ENCODE measurements around the gene ECE2. TPM values are rescaled to one million over a fixed set of nuclear protein-coding genes. Genes with fewer than 3 reads are reported as not detected.

Gene ECE2
- polyA plus RNA-seq, 1 of the 3 experiments (the other 2 are of a cell fraction) = 0.03 TPM

DNA sequence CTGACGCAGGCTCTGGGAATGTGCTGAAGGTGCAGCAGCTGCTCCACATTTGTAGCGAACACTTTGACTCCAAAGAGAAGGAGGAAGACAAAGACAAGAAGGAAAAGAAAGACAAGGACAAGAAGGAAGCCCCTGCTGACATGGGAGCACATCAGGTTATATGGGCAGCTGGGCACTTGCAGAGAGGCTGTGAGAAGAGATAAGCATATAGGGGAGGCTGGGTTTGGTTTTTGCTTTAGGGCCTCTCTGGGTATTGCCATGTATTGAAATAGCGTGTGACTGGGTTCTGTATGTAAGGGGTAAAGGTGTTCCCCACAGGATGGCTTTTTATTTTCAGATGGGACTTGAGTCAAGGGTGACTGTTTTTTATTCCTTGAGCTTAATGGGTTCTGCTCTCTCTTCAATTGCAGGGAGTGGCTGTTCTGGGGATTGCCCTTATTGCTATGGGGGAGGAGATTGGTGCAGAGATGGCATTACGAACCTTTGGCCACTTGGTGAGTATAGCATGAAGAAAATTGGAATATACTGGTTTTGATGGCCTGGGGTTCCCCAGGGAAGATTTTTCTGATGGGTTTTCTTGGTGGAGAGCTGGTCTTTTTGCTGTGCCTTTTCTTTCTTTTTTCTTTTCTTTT lies 30.6 kb downstream of the ECE2 start:
- Histone ChIP-seq H3K9me3 (no peaks in the 10 kb centered on the region), H3F3A (replicated peaks; ENCODE audit: insufficient read depth) (peaks cover 42% of the 10 kb centered on the region), H3K9ac (no peak overlapping the region), H4K20me1 (ENCODE audit: insufficient read depth) (peaks cover 24% of the 10 kb centered on the region; the same call in 1 of the 2 replicates), H3K79me2 (ENCODE audit: insufficient read depth) (peaks cover 38% of the 10 kb centered on the region), H3K27me3 (ENCODE audit: insufficient read depth) (no peaks in the 10 kb centered on the region), H3K36me3 (replicated peaks in 1 of 2; ENCODE audit: control insufficient read depth in 1 of 2, insufficient read depth in 2 of 2, low read length in 1 of 2) (peaks cover 65 to 68% of the 10 kb centered on the region in 2 experiments), H3K27ac (ENCODE audit: low read depth in 2 of 2, low read length in 1 of 2) (no peak overlapping the region), H3K4me3 (ENCODE audit: low read depth in 2 of 2, low read length in 1 of 2) (no peak overlapping the region), H3K9me2 (no peaks in the 10 kb centered on the region), H3K4me2 (no peak overlapping the region), H3K4me1 (ENCODE audit: control insufficient read depth in 1 of 2, insufficient read depth in 2 of 2, low read depth in 1 of 2, low read length in 1 of 2) (peaks cover 0 to 3% of the 10 kb centered on the region in 2 experiments; a peak in 1 of 4 replicates), H2AFZ (ENCODE audit: low read depth) (no peak overlapping the region)
- DNase-seq = no peak
- ChIA-PET CTCF (interaction anchor here (0.7 to 1.8 kb wide), 7 partner anchors 15 to 434 kb away, joined by 3 to 4 read pairs (median 3); no protein-coding TSS in a partner anchor), POLR2A (no interaction called here)
- TF ChIP-seq GATA2 (CRISPR knock-in tag; IDR thresholded peaks at IDR 0.05) (no peak), FOXM1 (IDR thresholded peaks at IDR 0.05; ENCODE audit: low read depth) (no peak), MEF2A (IDR thresholded peaks at IDR 0.05; ENCODE audit: borderline replicate concordance, low read depth) (no peak), CHD2 (IDR thresholded peaks at IDR 0.05; ENCODE audit: low read length, partially characterized antibody) (no peak), RFX5 (IDR thresholded peaks at IDR 0.05; ENCODE audit: low read length) (no peak), NFIC (IDR thresholded peaks at IDR 0.05; ENCODE audit: borderline replicate concordance) (no peak), TAF1 (IDR thresholded peaks at IDR 0.05; ENCODE audit: borderline replicate concordance, low read depth, low read length) (no peak), FOXJ3 (CRISPR knock-in tag; IDR thresholded peaks at IDR 0.05) (no peak), POLR2AphosphoS5 (IDR thresholded peaks at IDR 0.05; ENCODE audit: low read depth, low read length) (no peak), SMC3 (IDR thresholded peaks at IDR 0.05; ENCODE audit: low read depth, low read length) (no peak), SIN3A (IDR thresholded peaks at IDR 0.05; ENCODE audit: borderline replicate concordance, low read depth, low read length) (no peak), EZH2phosphoT487 (IDR thresholded peaks at IDR 0.05; ENCODE audit: borderline replicate concordance, low read depth) (no peak)
- TF ChIP-seq, protein P1, sequence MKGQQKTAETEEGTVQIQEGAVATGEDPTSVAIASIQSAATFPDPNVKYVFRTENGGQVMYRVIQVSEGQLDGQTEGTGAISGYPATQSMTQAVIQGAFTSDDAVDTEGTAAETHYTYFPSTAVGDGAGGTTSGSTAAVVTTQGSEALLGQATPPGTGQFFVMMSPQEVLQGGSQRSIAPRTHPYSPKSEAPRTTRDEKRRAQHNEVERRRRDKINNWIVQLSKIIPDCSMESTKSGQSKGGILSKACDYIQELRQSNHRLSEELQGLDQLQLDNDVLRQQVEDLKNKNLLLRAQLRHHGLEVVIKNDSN (IDR thresholded peaks at IDR 0.05; ENCODE audit: borderline replicate concordance, low read depth) = no peak
- TF ChIP-seq, protein P2, sequence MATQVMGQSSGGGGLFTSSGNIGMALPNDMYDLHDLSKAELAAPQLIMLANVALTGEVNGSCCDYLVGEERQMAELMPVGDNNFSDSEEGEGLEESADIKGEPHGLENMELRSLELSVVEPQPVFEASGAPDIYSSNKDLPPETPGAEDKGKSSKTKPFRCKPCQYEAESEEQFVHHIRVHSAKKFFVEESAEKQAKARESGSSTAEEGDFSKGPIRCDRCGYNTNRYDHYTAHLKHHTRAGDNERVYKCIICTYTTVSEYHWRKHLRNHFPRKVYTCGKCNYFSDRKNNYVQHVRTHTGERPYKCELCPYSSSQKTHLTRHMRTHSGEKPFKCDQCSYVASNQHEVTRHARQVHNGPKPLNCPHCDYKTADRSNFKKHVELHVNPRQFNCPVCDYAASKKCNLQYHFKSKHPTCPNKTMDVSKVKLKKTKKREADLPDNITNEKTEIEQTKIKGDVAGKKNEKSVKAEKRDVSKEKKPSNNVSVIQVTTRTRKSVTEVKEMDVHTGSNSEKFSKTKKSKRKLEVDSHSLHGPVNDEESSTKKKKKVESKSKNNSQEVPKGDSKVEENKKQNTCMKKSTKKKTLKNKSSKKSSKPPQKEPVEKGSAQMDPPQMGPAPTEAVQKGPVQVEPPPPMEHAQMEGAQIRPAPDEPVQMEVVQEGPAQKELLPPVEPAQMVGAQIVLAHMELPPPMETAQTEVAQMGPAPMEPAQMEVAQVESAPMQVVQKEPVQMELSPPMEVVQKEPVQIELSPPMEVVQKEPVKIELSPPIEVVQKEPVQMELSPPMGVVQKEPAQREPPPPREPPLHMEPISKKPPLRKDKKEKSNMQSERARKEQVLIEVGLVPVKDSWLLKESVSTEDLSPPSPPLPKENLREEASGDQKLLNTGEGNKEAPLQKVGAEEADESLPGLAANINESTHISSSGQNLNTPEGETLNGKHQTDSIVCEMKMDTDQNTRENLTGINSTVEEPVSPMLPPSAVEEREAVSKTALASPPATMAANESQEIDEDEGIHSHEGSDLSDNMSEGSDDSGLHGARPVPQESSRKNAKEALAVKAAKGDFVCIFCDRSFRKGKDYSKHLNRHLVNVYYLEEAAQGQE (IDR thresholded peaks at IDR 0.05; ENCODE audit: low read depth, low read length) = no peak
- TF ChIP-seq, protein P3, sequence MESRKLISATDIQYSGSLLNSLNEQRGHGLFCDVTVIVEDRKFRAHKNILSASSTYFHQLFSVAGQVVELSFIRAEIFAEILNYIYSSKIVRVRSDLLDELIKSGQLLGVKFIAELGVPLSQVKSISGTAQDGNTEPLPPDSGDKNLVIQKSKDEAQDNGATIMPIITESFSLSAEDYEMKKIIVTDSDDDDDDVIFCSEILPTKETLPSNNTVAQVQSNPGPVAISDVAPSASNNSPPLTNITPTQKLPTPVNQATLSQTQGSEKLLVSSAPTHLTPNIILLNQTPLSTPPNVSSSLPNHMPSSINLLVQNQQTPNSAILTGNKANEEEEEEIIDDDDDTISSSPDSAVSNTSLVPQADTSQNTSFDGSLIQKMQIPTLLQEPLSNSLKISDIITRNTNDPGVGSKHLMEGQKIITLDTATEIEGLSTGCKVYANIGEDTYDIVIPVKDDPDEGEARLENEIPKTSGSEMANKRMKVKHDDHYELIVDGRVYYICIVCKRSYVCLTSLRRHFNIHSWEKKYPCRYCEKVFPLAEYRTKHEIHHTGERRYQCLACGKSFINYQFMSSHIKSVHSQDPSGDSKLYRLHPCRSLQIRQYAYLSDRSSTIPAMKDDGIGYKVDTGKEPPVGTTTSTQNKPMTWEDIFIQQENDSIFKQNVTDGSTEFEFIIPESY (IDR thresholded peaks at IDR 0.05; ENCODE audit: borderline replicate concordance, low read depth) = no peak
- WGBS (ENCODE audit: low lambda C conversion rate) = 94% methylated on average over 4 of the region's 4 CpGs

All from SK-N-SH (cell line).